HG02588 (cell line): ENCODE measurements around the gene TBX2.
A peak's percentile ranks its signal among the peaks of the same experiment; 100 is the strongest.

Source experiments
- ATAC-seq: cut with Tn5 transposase; IDR thresholded peaks from one replicate; pipeline ENCODE4 v1.9.1; 2021; ENCODE audit warnings: mild to moderate bottlenecking, moderate library complexity; ENCODE audit not compliant: unreplicated experiment

Gene TBX2

DNA sequence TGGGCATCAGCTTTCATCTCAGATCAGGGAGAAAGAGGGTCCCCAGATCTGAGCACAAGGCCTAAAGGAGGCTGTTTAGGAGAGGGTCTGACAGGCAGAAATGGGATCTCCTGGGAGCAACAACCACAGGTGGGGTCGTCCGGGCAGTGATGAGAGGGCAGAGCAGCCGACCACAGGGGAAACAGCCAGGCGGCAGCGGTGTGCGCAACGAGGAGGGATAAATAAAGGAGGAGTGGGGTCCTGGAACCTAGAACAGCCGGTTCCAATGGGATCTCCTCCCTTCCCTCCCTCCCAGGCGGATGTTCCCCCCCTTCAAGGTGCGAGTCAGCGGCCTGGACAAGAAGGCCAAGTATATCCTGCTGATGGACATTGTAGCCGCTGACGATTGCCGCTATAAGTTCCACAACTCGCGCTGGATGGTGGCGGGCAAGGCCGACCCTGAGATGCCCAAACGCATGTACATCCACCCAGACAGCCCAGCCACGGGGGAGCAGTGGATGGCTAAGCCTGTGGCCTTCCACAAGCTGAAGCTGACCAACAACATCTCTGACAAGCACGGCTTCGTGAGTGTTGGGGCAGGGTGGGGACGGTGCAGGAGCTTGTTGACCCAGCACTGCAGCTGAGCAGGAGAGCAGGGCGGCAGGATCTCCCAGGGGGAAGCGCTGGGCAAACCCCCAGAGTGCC is 1.9 kb downstream of the TBX2 start:
- ATAC-seq: no peak

- no peak for ATAC-seq
These were observed 2.5 kb downstream of the TBX2 start for GRCh38 chr17:61402073-61402541.

DNA sequence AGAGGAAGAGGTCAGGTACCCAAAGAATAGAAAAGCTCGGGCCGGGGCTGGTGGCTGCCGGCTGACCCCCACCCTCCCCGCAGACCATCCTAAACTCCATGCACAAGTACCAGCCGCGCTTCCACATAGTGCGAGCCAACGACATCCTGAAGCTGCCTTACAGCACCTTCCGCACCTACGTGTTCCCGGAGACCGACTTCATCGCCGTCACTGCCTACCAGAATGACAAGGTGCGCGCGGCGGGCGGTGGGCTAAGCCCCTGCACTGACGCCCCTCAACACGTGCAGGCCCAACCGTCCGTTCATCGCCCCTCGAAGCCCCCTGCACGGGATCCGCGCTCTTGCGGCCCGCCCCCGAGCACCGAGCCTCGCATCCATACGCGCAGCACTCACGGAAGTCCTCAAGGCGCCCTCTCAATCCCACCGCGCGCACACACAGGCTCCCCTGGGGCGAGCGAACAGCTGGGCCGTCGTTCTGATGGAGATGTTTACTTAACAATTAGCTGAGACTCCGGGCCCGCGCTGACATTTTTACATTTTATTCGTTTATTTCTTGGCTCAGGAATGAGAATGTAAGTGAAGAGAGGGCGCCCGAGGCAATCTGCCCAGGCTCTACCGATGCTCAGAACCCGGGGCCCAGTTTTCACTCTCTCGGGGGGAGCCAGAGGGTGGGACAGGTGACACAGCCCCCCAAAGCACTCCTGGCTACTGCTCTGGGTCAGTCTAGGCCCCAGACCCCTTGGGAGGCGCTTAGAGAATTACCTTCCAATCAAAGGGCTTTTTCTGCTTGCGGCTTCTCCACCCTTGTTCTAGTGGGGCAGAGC is 3.5 kb downstream of the TBX2 start:
- ATAC-seq: no peak

DNA sequence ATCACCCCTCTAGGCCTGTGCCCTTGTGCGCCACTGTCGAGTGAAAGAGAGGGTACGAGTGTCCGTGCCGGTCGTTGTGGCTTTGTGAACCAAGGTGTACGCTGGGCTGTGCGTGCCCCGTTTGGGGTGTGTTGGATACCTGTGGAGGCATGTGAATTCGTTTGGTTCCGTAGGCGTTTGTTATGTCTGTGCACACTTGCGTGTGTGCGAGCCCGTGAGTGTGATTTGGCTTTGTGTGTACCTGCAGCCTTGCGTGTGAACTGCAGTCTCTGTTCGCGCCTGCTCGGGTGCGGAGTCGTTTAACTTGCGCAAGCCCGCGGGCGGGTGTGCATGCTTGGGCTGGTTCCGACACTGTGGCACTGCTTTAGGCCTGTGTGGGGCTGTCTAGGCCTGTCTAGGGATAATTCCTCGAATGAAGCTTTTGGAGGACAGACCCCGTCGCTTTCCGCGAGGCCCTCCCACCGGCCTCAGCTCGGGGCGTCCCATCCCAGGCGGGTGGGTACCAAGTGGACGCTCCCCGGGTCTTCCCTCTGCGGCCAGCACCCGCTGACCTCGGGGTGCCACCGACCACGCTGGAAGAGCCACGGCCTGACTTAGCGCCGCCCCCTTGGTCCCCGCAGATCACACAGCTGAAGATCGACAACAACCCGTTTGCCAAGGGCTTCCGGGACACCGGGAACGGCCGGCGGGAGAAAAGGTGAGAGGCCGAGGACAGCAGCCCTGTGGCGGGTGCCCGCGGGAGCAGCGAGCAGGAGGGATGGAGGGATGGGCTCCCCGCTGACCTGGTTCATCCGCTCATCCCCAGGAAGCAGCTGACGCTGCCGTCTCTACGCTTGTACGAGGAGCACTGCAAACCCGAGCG is 4.4 kb downstream of the TBX2 start:
- no peak for ATAC-seq

- no peak for ATAC-seq
These were observed 4.9 kb downstream of the TBX2 start for GRCh38 chr17:61404663-61404912.

DNA sequence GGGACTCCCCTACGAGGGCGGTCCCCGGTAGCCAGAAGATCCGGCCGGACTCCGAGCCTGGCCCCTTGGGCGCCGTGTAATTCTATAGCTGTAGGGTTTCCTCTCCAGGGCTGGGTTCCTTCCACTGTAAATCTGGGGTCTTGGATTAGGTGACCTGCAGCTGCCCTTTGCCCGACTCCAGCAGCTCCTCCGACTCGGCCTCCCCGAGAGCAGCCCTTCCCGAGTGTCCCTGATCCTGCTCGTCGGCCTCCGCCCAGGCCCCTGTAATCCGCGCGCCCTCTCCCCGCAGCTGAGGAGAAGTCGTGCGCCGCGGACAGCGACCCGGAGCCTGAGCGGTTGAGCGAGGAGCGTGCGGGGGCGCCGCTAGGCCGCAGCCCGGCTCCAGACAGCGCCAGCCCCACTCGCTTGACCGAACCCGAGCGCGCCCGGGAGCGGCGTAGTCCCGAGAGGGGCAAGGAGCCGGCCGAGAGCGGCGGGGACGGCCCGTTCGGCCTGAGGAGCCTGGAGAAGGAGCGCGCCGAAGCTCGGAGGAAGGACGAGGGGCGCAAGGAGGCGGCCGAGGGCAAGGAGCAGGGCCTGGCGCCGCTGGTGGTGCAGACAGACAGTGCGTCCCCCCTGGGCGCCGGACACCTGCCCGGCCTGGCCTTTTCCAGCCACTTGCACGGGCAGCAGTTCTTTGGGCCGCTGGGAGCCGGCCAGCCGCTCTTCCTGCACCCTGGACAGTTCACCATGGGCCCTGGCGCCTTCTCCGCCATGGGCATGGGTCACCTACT is 5.5 kb downstream of the TBX2 start:
- no peak for ATAC-seq

DNA sequence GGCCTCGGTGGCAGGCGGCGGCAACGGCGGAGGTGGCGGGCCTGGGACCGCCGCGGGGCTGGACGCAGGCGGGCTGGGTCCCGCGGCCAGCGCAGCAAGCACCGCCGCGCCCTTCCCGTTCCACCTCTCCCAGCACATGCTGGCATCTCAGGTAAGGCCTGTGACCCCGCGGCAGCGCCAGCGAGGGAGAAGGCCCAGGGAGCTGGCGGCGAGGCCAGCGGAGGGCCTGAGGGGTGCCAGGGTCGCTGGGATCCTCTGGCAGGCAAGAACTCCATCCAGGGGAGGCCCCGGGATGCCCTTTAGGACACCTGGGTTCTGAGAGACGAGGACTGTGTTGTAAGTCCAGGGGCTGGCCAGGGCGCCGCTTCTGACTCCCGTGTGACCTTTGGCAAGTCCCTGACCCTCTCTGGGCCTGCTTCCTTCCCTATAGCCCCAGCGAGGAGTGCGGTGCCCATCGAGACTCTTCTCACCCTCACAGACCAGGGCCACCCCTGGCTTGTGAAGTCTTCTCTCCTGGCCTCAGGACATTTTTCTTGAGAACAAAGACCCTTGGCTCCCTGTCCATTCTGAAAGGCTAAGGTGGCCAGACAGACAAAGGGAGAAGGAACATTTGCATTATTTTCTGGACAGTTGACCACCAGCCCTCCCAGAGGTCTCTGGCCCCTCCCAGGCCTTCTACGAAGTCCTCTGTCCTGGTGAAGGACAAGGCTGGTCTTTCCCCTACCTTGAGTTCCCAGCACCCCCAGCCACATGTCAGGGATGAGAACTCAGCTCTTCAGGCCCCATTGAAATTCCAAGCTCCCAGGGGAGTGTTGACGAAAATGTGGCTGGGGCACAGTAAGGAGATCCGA is 6.3 kb downstream of the TBX2 start:
- no peak for ATAC-seq

- ATAC-seq: no peak
These were observed 6.8 kb downstream of the TBX2 start for GRCh38 chr17:61406537-61406845.

GRCh38 chr17:61406971-61407911 is 7.6 kb downstream of the TBX2 start:
- no peak for ATAC-seq

DNA sequence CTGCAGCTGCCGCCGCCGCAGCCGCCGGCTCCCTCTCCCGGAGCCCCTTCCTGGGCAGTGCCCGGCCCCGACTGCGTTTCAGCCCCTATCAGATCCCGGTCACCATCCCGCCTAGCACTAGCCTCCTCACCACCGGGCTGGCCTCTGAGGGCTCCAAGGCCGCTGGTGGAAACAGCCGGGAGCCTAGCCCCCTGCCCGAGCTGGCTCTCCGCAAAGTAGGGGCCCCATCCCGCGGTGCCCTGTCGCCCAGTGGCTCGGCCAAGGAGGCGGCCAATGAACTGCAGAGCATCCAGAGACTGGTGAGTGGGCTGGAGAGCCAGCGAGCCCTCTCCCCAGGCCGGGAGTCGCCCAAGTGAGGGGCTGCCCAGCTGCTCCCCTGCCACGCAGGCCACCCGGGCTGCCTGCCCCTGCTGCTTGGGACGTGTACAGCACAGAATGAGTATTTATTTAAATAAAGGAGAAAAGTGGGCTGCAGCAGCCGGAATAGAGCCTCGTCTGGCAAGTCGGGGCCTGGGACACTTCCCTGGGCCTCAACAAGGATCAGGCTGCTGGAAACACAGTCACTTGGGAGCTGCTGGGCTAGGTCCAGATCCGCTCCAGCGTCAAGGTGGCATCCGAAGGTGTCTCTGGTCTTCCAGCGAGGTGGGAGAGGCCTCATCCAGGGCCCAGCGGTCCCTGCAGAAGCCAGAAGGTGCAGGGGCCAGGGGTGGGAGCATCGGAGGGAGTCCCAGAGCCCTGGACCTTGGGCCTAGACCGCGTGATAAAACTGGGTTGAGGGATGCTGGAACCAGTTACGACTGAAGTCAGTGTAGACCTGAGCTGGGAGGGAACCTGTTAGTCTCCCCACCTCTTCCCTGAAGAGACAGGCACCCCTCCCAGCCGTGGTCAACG is 8.8 kb downstream of the TBX2 start:
- ATAC-seq: no peak

DNA sequence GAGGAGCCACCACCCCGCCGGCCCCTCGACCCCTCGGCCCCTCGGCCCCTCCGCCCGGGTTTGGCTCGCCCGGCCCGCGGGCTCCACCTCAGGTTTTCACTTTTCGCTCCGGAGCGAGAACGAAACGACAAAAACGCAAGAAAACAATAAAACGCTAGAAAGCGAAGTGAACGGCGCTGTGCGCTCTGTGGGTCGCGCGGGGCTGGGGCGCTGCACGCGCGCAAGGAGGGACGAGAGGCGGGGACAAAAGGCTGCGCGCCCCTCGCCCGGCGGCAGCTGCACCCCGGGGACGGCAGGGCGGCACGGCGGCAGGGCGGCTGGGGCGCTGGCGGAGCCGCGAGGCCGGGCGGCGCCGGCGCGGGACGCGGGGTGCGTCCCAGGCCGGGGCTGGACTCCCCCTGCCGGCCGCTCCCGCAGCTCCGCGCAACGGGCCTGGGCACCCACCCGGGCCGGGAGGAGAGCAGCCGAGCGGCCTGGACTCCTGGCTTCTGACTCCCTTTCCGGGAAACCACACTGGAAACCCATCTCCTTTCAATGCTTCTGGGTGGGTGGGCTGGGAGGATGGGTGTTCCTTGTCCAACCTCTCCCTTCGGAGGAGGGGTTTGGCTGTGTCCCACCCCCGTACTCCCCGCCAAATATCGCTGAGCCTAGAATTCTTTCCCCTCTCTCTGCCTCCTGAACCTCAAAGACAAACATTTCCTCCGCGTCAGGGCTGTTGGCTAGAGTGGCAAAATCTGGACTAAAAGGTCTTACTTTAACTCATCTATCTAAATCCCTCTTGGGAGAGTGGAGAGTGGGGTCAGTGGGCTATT is 9.9 kb downstream of the TBX2 start:
- ATAC-seq: no peak

GRCh38 chr17:61410141-61411010 is 10.7 kb downstream of the TBX2 start:
- ATAC-seq: no peak

DNA sequence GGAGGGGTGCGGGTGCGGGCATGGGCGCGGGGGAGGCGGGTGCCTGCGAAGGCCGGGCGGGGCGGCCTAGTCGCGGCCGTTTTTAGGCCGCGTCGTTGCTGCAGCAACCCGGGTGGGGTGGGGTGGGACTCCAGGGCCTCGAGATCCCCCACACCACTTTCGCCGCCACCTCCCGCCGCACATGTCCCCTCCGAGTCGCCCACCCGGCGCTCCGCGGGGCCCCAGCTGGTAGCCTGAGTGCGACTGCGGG is 11.3 kb downstream of the TBX2 start:
- ATAC-seq: no peak

DNA sequence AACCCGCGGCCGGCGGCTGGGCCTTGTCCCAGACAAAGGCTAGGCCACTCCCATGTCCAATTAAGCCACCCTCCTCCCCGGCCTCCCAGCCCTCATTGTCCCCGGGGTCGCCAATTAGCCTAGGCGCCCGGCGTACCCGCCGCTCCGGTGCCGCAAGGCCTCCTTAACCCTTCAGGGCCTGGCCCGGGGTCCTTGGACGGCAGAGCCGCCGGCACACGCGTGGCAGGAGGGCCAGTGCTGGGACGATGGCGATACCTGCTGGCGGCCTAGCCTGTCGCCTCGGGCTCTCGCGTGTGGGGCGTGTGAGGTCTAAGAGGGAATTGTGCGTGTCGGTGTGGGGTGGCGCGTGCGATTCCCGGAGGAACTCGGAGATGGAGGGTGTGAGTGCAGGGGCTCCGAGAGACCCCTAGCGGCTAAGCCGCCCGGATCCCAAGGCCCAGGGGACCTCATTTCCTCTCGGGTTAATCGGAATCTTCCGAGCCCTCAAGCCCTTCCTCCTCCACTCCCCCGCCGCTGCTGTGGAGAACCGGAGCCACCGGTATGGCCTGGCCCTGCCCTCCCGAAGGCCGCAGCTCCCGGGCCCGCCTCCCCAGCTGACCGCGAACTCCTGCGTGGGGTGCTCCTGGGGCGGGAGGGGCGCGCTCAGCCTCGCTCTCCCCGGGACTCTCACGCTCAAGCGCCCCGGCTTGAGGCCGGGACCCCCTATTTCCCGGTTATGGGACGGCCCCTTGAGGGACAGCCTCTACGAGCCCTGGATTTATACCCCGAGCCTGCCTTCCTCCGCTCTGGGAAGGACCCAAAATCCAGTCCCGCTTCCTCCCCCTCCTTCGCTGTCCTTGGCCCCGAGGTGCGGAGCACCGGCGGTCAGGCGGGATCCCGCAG is 11.9 kb downstream of the TBX2 start:
- no peak for ATAC-seq

GRCh38 chr17:61412143-61412859 is 12.7 kb downstream of the TBX2 start:
- peak; percentile 70 for ATAC-seq
